GM12874 (cell line): ENCODE data around the gene SHISA6.

Experiments
- CTCF ChIP-seq: IDR thresholded peaks from 2 replicates; pipeline ENCODE4 v1.5.1; 2011; ENCODE audit warnings: low read depth, mild to moderate bottlenecking, control low read depth, low read length, moderate library complexity; ENCODE audit not compliant: insufficient read depth

Gene SHISA6

GRCh38 chr17:11378506-11378905, 137.5 kb downstream of the SHISA6 start:
- no peak for TF ChIP-seq CTCF

GRCh38 chr17:11380761-11381160, 139.7 kb downstream of the SHISA6 start:
- no peak for TF ChIP-seq CTCF

GRCh38 chr17:11383157-11383556, 142.1 kb downstream of the SHISA6 start:
- TF ChIP-seq CTCF: no peak

- TF ChIP-seq CTCF: no peak
These were observed 143.1 kb downstream of the SHISA6 start for GRCh38 chr17:11384131-11384530.

- TF ChIP-seq CTCF: no peak
These were observed 146.6 kb downstream of the SHISA6 start for GRCh38 chr17:11387610-11388009.

- no peak for TF ChIP-seq CTCF
These were observed 147.0 kb downstream of the SHISA6 start for GRCh38 chr17:11388054-11388453.

- TF ChIP-seq CTCF: no peak
These were observed 148.6 kb downstream of the SHISA6 start for GRCh38 chr17:11389583-11389982.

GRCh38 chr17:11391134-11391533, 150.1 kb downstream of the SHISA6 start:
- no peak for TF ChIP-seq CTCF
